GM12891 (cell line): ENCODE data around the gene PDE4A.
A peak's percentile ranks its signal among the peaks of the same experiment; 100 is the strongest.

Experiments used
- DNase-seq: peaks from one replicate; pipeline ENCODE4 v3.0.0; 2011; ENCODE audit warnings: low spot score; ENCODE audit not compliant: insufficient read length
- FAIRE-seq: peaks from 2 replicates; lab custom pipeline; 2011; peaks lifted over from hg19 to GRCh38; lab: Jason Lieb, UNC
- PAX5 ChIP-seq: IDR thresholded peaks from 2 replicates; pipeline ENCODE4 v1.6.1; 2011; ENCODE audit warnings: low read length, moderate library complexity, mild to moderate bottlenecking; ENCODE audit not compliant: insufficient read depth, severe bottlenecking
- POLR2A ChIP-seq: IDR thresholded peaks from 2 replicates; pipeline ENCODE4 v1.6.1; 2011; ENCODE audit warnings: low read depth, low read length, control low read depth
- POLR2AphosphoS5 ChIP-seq: IDR thresholded peaks from 2 replicates; pipeline ENCODE4 v1.6.1; 2011; ENCODE audit warnings: low read depth, low read length, control low read depth
- POU2F2 ChIP-seq: IDR thresholded peaks from 2 replicates; pipeline ENCODE4 v1.6.1; 2011; ENCODE audit warnings: low read depth, mild to moderate bottlenecking, control low read depth, low read length, moderate library complexity
- SPI1 ChIP-seq: IDR thresholded peaks from 2 replicates; pipeline ENCODE4 v1.6.1; 2011; ENCODE audit warnings: low read depth, low read length, control low read depth
- TAF1 ChIP-seq: IDR thresholded peaks from 2 replicates; pipeline ENCODE4 v1.6.1; 2011; ENCODE audit warnings: low read depth, low read length, control low read depth

Gene PDE4A

GRCh38 chr19:10478903-10479384, 58.6 kb downstream of the PDE4A start:
- TF ChIP-seq TAF1 = no peak
- TF ChIP-seq POLR2A = no peak
- no peak for TF ChIP-seq PAX5
- no peak for TF ChIP-seq POLR2AphosphoS5
- TF ChIP-seq POU2F2 = no peak
- no peak for TF ChIP-seq SPI1
- peak; percentile 52 for DNase-seq
- peak; percentile 16 for FAIRE-seq

GRCh38 chr19:10486551-10486950, 66.2 kb downstream of the PDE4A start:
- FAIRE-seq = no peak
- no peak for DNase-seq
- TF ChIP-seq POU2F2 (no peak), PAX5 (no peak), POLR2A (no peak)

- DNase-seq (no peak), FAIRE-seq (no peak)
- TF ChIP-seq SPI1 (no peak), PAX5 (no peak), POLR2A (no peak), POLR2AphosphoS5 (no peak), POU2F2 (no peak), TAF1 (no peak)
Measured at GRCh38 chr19:10491472-10492047, 71.2 kb downstream of the PDE4A start.

- DNase-seq (no peak), FAIRE-seq (no peak)
- no peak for TF ChIP-seq POU2F2
- TF ChIP-seq POLR2A = no peak
- no peak for TF ChIP-seq PAX5
- no peak for TF ChIP-seq SPI1
- TF ChIP-seq TAF1 = no peak
- TF ChIP-seq POLR2AphosphoS5 = no peak
Measured at GRCh38 chr19:10497371-10497770, 77.0 kb downstream of the PDE4A start.

GRCh38 chr19:10499550-10500246, 79.4 kb downstream of the PDE4A start:
- DNase-seq = no peak
- FAIRE-seq = no peak
- TF ChIP-seq POU2F2 = no peak
- no peak for TF ChIP-seq POLR2A
- no peak for TF ChIP-seq TAF1
- TF ChIP-seq SPI1 = no peak
- no peak for TF ChIP-seq POLR2AphosphoS5
- no peak for TF ChIP-seq PAX5

- FAIRE-seq = no peak
- TF ChIP-seq PAX5 = no peak
- TF ChIP-seq SPI1 = no peak
- TF ChIP-seq POU2F2 = no peak
- no peak for TF ChIP-seq TAF1
- TF ChIP-seq POLR2AphosphoS5 = no peak
- no peak for TF ChIP-seq POLR2A
Measured at GRCh38 chr19:10500247-10500592, 79.9 kb downstream of the PDE4A start.

GRCh38 chr19:10501971-10502523, 81.7 kb downstream of the PDE4A start:
- TF ChIP-seq SPI1 (peak; percentile 48), PAX5 (peak; percentile 33), TAF1 (no peak), POLR2AphosphoS5 (no peak), POU2F2 (no peak), POLR2A (peak; percentile 16; the same call in 1 of the 2 replicates)
- DNase-seq (peak; percentile 59), FAIRE-seq (no peak)

More at GRCh38 chr19:10500247-10500592, 79.9 kb downstream of the PDE4A start:
- DNase-seq = no peak

- DNase-seq (peak; percentile 98), FAIRE-seq (peak; percentile 93)
- peak; percentile 62 for TF ChIP-seq PAX5
- peak; percentile 71 for TF ChIP-seq POLR2A
- TF ChIP-seq POU2F2 = no peak
- no peak for TF ChIP-seq SPI1
- peak; percentile 76 for TF ChIP-seq POLR2AphosphoS5
- peak; percentile 90 for TF ChIP-seq TAF1
Measured at GRCh38 chr19:10502524-10503001, 82.2 kb downstream of the PDE4A start.

GRCh38 chr19:10503002-10503789, 82.9 kb downstream of the PDE4A start, which contains the start of gene KEAP1:
TSS of gene KEAP1 (minus strand) at chr19:10503356. CDS start at chr19:10500033, 3,323 bp downstream.
- TF ChIP-seq POLR2AphosphoS5 (no peak), TAF1 (no peak), POU2F2 (no peak), SPI1 (no peak), PAX5 (no peak), POLR2A (no peak)
- peak; percentile 54 for DNase-seq
- peak; percentile 69 for FAIRE-seq
